ENCODE data around the gene GALNT10. TPM values are rescaled to one million over a fixed set of nuclear protein-coding genes. Genes with fewer than 3 reads are reported as not detected.
A peak's percentile ranks its signal among the peaks of the same experiment; 100 is the strongest.

The GALNT10 gene
- total and polyA plus RNA-seq, 2 experiments from 2014 or later: 3.2 to 12.9 TPM

GRCh38 chr5:154395407-154396106 is 205.0 kb downstream of the GALNT10 start (continued):
- TF ChIP-seq ZNF462 (CRISPR knock-in tag; IDR thresholded peaks at IDR 0.05) (no peak), ZNF331 (CRISPR knock-in tag; IDR thresholded peaks at IDR 0.05; ENCODE audit: low read depth) (no peak), POLR2AphosphoS5 (IDR thresholded peaks at IDR 0.05; ENCODE audit: low read depth) (no peak), JUNB (IDR thresholded peaks at IDR 0.05; ENCODE audit: unreplicated experiment) (no peak), CTCF (conservative IDR thresholded peaks at IDR 0.05; ENCODE audit: low read depth in 2 of 2) (no peak), CREB1 (CRISPR knock-in tag; IDR thresholded peaks at IDR 0.05; ENCODE audit: low read depth) (no peak)

- Mint-ChIP-seq H3K36me3 (ENCODE audit: low read depth) (peaks cover 16% of the 10 kb centered on the region), H3K4me1 (peaks cover 18% of the 10 kb centered on the region), H3K27ac (0 out of 2 replicates have a peak overlapping the region, but pooled peaks have one; percentile 6), H3K27me3 (ENCODE audit: insufficient read depth, low read depth, poor library complexity) (peaks cover 8% of the 10 kb centered on the region), H3K4me3 (no peak overlapping the region), H3K9me3 (peaks cover 5% of the 10 kb centered on the region; the same call in 1 of the 3 replicates)
- H3K4me1 ChIP-seq (ENCODE audit: insufficient read depth): peaks cover 13% of the 10 kb centered on the region
- H3K4me3 ChIP-seq: no peak overlapping the region
- 0 out of 2 replicates have a peak, but pooled peaks cover 4% of the 10 kb centered on the region for H3F3A ChIP-seq (replicated peaks; ENCODE audit: low read depth)
- ATAC-seq (no peak), DNase-seq (ENCODE audit: low spot score) (no peak)
- H4K20me1 ChIP-seq (replicated peaks; ENCODE audit: insufficient read depth): no peaks in the 10 kb centered on the region
- H3K27ac ChIP-seq (ENCODE audit: low read depth): no peak overlapping the region
- H2AFZ ChIP-seq: no peak overlapping the region
- no peaks in the 10 kb centered on the region for H3K36me3 ChIP-seq (ENCODE audit: insufficient read depth)
- H3K4me2 ChIP-seq: peak overlapping the region; percentile 55; the same call in 1 of the 2 replicates
- H3K27me3 ChIP-seq (ENCODE audit: insufficient read depth): no peaks in the 10 kb centered on the region
- peaks cover 4% of the 10 kb centered on the region for H3K9me2 ChIP-seq (ENCODE audit: insufficient read depth)
- H3K79me2 ChIP-seq (replicated peaks; ENCODE audit: insufficient read depth): no peaks in the 10 kb centered on the region
- no peak for TF ChIP-seq EZH2phosphoT487 (IDR thresholded peaks at IDR 0.05; ENCODE audit: unreplicated experiment)
- TF ChIP-seq EZH2 (IDR thresholded peaks at IDR 0.05; ENCODE audit: low read depth, unreplicated experiment): no peak
- no peak for TF ChIP-seq ETS1 (IDR thresholded peaks at IDR 0.05)
- no peak for TF ChIP-seq REST (IDR thresholded peaks at IDR 0.05; ENCODE audit: unreplicated experiment)
- TF ChIP-seq NANOG (IDR thresholded peaks at IDR 0.05; ENCODE audit: borderline replicate concordance): no peak
- TF ChIP-seq STAT1 (IDR thresholded peaks at IDR 0.05; ENCODE audit: unreplicated experiment): no peak
- no peak for TF ChIP-seq POLR2AphosphoS5 (IDR thresholded peaks at IDR 0.05; ENCODE audit: low read depth)
- no peak for TF ChIP-seq JUNB (IDR thresholded peaks at IDR 0.05; ENCODE audit: unreplicated experiment)
Observed at GRCh38 chr5:154396128-154396527, 205.6 kb downstream of the GALNT10 start.

All from GM23338 (cell line).